Astrocyte of the cerebellum (primary cell): ENCODE data around the gene CPM.

Experiments used
- DNase-seq: peaks from one replicate; pipeline ENCODE4 v3.0.0-alpha.2; 2011; ENCODE audit warnings: low read depth
- H3K4me3 ChIP-seq: 2 replicates; pipeline ENCODE4 v1.5.1; 2011; ENCODE audit warnings: mild to moderate bottlenecking, low read depth, low read length, moderate library complexity
- CTCF ChIP-seq: IDR thresholded peaks from 2 replicates; pipeline ENCODE4 v1.5.1; 2012; ENCODE audit warnings: low read length, low read depth, moderate library complexity, mild to moderate bottlenecking; ENCODE audit errors: missing control alignments
- in situ Hi-C: cut with HindIII; loops from 2 replicates; pipeline ENCODE4 v1.10.0; 2017; ENCODE audit warnings: low sequenced_read_pairs

CPM gene

GRCh38 chr12:68861890-68862289 lies 71.1 kb downstream of the CPM start:
- in situ Hi-C loops: no loop called here
- H3K4me3 ChIP-seq: no peak overlapping the region
- no peak for TF ChIP-seq CTCF
- DNase-seq: no peak

- no peak for DNase-seq
- in situ Hi-C loops: no loop called here
- no peak overlapping the region for H3K4me3 ChIP-seq
- no peak for TF ChIP-seq CTCF
These were observed 76.5 kb downstream of the CPM start for GRCh38 chr12:68856510-68856909.

GRCh38 chr12:68855771-68856170 lies 77.2 kb downstream of the CPM start:
- TF ChIP-seq CTCF: no peak
- no peak for DNase-seq

GRCh38 chr12:68855111-68855510 lies 77.9 kb downstream of the CPM start:
- no peak for DNase-seq
- in situ Hi-C loops: no loop called here
- no peak for TF ChIP-seq CTCF
- H3K4me3 ChIP-seq: no peak overlapping the region

More at GRCh38 chr12:68855771-68856170, 77.2 kb downstream of the CPM start:
- H3K4me3 ChIP-seq: no peak overlapping the region
- in situ Hi-C loops: no loop called here

GRCh38 chr12:68854554-68854953 lies 78.4 kb downstream of the CPM start:
- no peak overlapping the region for H3K4me3 ChIP-seq
- DNase-seq: no peak
- in situ Hi-C loops: no loop called here
- TF ChIP-seq CTCF: no peak

- no peak for TF ChIP-seq CTCF
These were observed 78.9 kb downstream of the CPM start for GRCh38 chr12:68854078-68854468.

More at GRCh38 chr12:68854078-68854468, 78.9 kb downstream of the CPM start:
- no peak overlapping the region for H3K4me3 ChIP-seq
- no peak for DNase-seq
- in situ Hi-C loops: no loop called here
